ENCODE data around the gene GCDH. TPM values are rescaled to one million over a fixed set of nuclear protein-coding genes. Genes with fewer than 3 reads are reported as not detected.
A peak's percentile ranks its signal among the peaks of the same experiment; 100 is the strongest.

GCDH gene
- total RNA-seq, 2 donors from 2014 or later = 25.8 to 48.4 TPM

DNA sequence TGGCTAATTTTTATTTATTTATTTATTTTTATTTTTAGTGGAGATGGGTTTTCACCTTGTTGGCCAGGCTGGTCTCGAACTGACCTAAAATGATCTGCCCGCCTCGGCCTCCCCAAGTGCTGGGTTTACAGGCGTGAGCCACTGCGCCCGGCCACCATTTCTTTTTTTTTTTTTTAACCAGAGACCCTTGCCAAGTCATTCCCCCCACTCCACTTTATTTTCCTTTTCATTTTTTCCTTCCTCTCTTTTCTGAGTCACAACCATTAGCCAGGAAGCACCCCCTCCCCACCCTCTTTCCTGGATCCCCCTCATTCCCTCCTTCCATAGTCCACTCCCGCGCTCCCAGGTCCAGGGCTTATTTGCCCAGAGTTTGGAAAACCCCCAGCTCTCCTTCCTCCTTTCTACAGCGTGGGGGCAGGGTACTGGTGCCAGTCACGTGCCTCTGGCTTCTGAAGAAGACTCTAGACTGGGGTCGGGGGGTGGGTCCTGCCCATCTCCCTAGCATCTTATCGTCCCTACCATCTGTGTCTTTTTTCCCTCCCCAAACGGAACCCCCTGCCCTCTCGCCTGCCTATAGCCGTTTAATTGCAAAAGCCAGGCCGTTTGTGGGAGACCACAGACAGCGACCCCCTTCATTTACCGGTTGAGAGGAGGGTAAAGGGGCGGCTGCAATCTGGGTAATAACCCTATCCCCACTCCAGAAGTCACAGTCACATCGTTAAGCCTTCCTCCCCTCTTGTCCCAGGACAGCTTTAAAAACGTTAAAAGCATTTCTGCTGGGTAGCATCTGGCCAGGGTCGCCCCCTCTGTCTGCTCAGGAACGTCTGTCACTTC is 46.4 kb downstream of the GCDH start:
- Mint-ChIP-seq H3K27me3 (no peaks in the 10 kb centered on the region), H3K4me1 (peaks cover 18% of the 10 kb centered on the region), H3K36me3 (ENCODE audit: low read depth) (peaks cover 58% of the 10 kb centered on the region), H3K27ac (peak overlapping the region; percentile 95), H3K4me3 (peak overlapping the region; percentile 97), H3K9me3 (no peaks in the 10 kb centered on the region)
- ATAC-seq (replicated peaks) = no peak

DNA sequence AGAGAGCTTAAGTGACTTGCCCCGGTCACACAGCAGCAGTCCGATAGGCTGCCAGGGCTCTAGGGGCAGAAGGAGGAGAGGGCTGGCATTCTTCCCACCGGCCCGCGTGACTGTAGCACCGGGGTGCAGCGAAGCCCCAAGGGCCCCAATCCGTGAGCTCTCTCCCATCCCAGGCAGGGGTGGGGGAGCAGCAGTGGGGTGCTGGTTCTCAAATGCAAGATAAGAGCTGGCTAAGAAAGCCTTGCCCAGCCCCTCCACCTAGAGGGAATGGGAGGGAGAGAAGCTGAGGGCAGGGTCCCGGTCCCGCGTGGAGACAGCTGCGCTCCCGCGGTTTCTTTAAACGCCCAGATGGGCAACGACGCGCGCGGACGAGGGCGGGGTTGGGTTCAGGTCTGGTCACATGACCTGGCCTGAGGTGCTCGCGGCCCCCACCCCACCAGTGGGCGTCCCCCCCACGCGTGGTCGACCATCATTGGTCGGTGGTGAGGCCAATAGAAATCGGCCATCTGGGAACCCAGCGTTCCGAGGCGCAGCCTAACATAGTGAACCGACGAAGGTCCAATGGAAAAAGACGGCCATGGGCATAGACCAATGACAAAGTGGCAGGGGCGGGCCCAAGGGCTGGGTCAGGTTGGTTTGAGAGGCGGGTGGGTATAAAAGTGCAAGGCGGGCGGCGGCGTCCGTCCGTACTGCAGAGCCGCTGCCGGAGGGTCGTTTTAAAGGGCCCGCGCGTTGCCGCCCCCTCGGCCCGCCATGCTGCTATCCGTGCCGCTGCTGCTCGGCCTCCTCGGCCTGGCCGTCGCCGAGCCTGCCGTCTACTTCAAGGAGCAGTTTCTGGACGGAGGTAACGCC is 47.2 kb downstream of the GCDH start, which contains the start of gene CALR:
Gene CALR (plus strand): TSS at position 683 of the 852 bp plus-strand sequence. CDS start 71 bp downstream, at position 754.
- Mint-ChIP-seq H3K9me3 (no peaks in the 10 kb centered on the region), H3K27ac (peak within 1 kb of the TSS; percentile 95), H3K36me3 (ENCODE audit: low read depth) (peaks cover 58% of the 10 kb centered on the region), H3K27me3 (no peaks in the 10 kb centered on the region), H3K4me3 (peak within 1 kb of the TSS; percentile 97), H3K4me1 (peaks cover 9% of the 10 kb centered on the region)
- ATAC-seq (replicated peaks) = peak; percentile 93

DNA sequence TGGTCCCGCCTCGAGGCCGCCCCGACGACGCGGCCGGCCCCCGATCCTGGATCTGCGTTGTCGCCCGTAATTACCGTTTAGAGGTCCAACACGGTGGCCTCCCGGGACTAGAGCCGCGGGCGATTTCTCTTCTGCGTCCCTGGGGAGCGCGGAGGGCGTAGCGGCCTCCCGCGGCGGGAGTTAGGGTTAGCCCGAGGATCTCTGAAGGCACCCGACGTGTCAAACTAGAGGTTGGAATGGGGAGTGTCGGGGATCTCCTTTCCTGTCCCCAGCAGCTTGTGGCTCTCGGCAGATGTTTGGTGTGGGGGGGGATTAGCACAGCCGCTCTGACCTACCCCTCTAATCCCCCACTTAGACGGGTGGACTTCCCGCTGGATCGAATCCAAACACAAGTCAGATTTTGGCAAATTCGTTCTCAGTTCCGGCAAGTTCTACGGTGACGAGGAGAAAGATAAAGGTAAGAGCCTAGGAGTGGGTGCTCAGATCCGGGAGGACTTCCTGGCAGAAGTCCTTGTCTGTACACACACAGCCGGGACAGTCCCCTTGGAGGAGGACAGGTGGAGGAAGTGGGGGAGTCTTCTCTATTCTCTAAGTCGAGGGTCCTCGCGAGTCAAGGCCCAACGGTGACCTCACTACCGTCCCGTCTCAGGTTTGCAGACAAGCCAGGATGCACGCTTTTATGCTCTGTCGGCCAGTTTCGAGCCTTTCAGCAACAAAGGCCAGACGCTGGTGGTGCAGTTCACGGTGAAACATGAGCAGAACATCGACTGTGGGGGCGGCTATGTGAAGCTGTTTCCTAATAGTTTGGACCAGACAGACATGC is 48.0 kb downstream of the GCDH start:
- Mint-ChIP-seq H3K9me3 (no peaks in the 10 kb centered on the region), H3K27me3 (no peaks in the 10 kb centered on the region), H3K27ac (peak overlapping the region; percentile 95), H3K4me1 (peaks cover 1% of the 10 kb centered on the region), H3K4me3 (peak overlapping the region; percentile 97), H3K36me3 (ENCODE audit: low read depth) (peaks cover 60% of the 10 kb centered on the region)
- ATAC-seq (replicated peaks) = peak; percentile 12

DNA sequence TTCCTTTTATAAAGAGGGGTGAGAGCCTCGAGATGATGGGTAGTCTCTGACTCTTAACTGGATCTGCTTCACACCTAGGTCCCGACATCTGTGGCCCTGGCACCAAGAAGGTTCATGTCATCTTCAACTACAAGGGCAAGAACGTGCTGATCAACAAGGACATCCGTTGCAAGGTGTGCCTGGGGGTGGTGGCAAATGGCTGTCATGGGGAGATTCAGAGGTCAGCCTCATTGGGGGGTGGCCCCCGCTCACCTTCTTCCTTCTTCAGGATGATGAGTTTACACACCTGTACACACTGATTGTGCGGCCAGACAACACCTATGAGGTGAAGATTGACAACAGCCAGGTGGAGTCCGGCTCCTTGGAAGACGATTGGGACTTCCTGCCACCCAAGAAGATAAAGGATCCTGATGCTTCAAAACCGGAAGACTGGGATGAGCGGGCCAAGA is 49.0 kb downstream of the GCDH start:
- Mint-ChIP-seq H3K36me3 (ENCODE audit: low read depth) (peaks cover 70% of the 10 kb centered on the region), H3K4me1 (peaks cover 6% of the 10 kb centered on the region), H3K4me3 (peak overlapping the region; percentile 97), H3K9me3 (no peaks in the 10 kb centered on the region), H3K27me3 (no peaks in the 10 kb centered on the region), H3K27ac (peak overlapping the region; percentile 95)
- ATAC-seq (replicated peaks) = no peak

DNA sequence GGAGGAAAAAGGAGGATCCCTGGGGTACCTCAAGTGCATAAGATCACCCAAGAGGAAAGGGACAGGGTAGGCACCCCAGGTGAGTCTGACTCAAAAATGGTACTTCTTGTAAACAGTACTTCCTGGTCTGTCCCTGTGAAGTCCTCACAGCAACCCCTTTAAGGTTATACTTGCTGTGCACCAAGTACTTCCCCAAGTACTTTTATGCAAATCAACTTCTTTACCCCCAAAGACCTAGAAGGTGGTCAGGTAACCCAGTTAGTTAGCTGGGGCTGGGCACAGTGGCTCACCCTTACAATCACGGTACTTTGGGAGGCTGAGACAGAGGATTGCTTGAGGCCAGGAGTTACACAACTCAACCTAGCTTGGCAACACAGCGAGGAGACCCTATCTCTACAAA is 49.9 kb downstream of the GCDH start:
- Mint-ChIP-seq H3K4me1 (peaks cover 8% of the 10 kb centered on the region), H3K27me3 (no peaks in the 10 kb centered on the region), H3K36me3 (ENCODE audit: low read depth) (peaks cover 79% of the 10 kb centered on the region), H3K9me3 (no peaks in the 10 kb centered on the region), H3K4me3 (peak overlapping the region; percentile 97), H3K27ac (peak overlapping the region; percentile 95)
- ATAC-seq (replicated peaks) = no peak

DNA sequence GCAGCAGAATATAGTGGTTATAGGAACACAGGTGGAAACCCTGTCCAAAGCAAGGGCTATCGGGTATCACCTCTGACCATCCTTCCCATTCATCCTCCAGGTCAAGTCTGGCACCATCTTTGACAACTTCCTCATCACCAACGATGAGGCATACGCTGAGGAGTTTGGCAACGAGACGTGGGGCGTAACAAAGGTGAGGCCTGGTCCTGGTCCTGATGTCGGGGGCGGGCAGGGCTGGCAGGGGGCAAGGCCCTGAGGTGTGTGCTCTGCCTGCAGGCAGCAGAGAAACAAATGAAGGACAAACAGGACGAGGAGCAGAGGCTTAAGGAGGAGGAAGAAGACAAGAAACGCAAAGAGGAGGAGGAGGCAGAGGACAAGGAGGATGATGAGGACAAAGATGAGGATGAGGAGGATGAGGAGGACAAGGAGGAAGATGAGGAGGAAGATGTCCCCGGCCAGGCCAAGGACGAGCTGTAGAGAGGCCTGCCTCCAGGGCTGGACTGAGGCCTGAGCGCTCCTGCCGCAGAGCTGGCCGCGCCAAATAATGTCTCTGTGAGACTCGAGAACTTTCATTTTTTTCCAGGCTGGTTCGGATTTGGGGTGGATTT is 52.6 kb downstream of the GCDH start:
- H3K4me3 Mint-ChIP-seq = peak overlapping the region; percentile 97
- H3K9me3 Mint-ChIP-seq = no peaks in the 10 kb centered on the region
- peaks cover 8% of the 10 kb centered on the region for H3K4me1 Mint-ChIP-seq
- ATAC-seq (replicated peaks) = no peak
- H3K27ac Mint-ChIP-seq = peak overlapping the region; percentile 2
- no peaks in the 10 kb centered on the region for H3K27me3 Mint-ChIP-seq
- peaks cover 100% of the 10 kb centered on the region for H3K36me3 Mint-ChIP-seq (ENCODE audit: low read depth)

DNA sequence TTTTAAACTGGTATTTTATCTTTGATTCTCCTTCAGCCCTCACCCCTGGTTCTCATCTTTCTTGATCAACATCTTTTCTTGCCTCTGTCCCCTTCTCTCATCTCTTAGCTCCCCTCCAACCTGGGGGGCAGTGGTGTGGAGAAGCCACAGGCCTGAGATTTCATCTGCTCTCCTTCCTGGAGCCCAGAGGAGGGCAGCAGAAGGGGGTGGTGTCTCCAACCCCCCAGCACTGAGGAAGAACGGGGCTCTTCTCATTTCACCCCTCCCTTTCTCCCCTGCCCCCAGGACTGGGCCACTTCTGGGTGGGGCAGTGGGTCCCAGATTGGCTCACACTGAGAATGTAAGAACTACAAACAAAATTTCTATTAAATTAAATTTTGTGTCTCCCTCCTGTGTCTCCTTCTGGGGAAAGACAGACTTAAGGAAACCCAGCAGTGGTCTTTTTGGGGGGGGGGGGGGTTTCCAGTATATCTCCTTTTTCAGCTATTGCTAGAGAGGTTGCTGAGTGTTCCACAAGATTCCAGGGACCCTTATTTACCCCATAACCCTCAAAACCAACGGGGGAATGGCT is 53.2 kb downstream of the GCDH start:
- no peak for ATAC-seq (replicated peaks)
- H3K27me3 Mint-ChIP-seq = no peaks in the 10 kb centered on the region
- peak overlapping the region; percentile 97 for H3K4me3 Mint-ChIP-seq
- no peaks in the 10 kb centered on the region for H3K9me3 Mint-ChIP-seq
- peaks cover 100% of the 10 kb centered on the region for H3K36me3 Mint-ChIP-seq (ENCODE audit: low read depth)
- peaks cover 8% of the 10 kb centered on the region for H3K4me1 Mint-ChIP-seq
- peak overlapping the region; percentile 98 for H3K27ac Mint-ChIP-seq

DNA sequence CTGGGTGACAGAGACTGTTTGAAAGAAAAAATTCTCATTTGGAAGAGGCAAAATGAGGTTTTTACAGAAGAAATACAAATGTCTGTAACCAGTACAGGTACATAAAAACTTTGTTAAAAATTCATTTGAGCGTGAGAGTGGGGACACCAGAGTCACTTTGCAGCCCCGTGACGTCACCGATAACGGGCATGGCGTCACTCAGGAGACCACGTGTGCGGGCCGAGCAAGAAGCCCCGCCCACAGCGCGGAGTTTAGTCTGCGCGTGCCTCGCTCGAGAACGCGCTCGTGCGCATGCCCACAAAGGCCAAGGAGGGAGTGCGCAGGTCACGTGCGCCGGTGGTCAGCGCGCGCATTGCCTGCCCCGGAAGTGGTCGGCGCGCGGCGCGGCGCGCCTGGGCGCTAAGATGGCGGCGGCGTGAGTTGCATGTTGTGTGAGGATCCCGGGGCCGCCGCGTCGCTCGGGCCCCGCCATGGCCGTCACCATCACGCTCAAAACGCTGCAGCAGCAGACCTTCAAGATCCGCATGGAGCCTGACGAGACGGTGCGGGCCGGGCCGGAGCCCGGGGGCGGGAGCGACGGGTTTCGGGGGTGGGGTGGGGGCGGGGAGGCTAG is 54.6 kb downstream of the GCDH start, which contains the start of gene RAD23A:
Gene RAD23A (plus strand): TSS at position 384 of the 613 bp plus-strand sequence. CDS start 87 bp downstream, at position 471.
- ATAC-seq (replicated peaks) = peak; percentile 84
- Mint-ChIP-seq H3K4me1 (peaks cover 14% of the 10 kb centered on the region), H3K9me3 (no peaks in the 10 kb centered on the region), H3K4me3 (peak within 1 kb of the TSS; percentile 97), H3K36me3 (ENCODE audit: low read depth) (peaks cover 100% of the 10 kb centered on the region), H3K27me3 (no peaks in the 10 kb centered on the region), H3K27ac (peak within 1 kb of the TSS; percentile 98)

DNA sequence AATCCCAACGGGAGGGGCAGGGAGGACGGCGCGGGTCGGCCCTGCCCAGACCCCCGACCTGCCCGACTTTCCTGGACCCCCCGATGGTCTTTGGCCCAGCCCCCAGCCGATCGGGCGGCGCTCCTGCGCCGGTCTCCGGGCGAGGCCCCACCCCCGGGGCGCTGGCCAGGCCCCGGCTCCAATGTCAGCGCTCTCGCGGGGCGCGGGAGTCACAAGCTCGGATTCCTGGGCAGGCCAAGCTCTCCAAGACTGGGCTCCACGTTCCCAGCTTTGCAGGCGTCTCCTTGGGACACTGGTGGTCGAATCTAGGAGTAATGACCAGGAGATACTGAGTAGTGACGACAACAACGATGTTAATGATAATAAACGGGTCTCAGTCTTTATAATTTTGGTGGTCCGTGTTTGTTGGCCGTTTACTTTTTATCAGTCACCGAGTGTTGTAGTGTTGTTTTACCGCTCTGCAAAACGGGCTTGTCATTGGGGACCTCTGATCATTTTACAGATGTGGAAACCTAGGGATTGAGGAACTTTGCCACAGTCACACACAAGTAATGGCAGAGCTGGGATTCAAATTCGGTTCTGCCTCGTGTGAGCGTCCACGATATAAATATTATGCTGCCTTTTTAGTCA is 55.2 kb downstream of the GCDH start:
- Mint-ChIP-seq H3K27me3 (no peaks in the 10 kb centered on the region), H3K4me3 (peak overlapping the region; percentile 97), H3K9me3 (no peaks in the 10 kb centered on the region), H3K36me3 (ENCODE audit: low read depth) (peaks cover 100% of the 10 kb centered on the region), H3K27ac (peak overlapping the region; percentile 98), H3K4me1 (peaks cover 14% of the 10 kb centered on the region)
- peak; percentile 66 for ATAC-seq (replicated peaks)

DNA sequence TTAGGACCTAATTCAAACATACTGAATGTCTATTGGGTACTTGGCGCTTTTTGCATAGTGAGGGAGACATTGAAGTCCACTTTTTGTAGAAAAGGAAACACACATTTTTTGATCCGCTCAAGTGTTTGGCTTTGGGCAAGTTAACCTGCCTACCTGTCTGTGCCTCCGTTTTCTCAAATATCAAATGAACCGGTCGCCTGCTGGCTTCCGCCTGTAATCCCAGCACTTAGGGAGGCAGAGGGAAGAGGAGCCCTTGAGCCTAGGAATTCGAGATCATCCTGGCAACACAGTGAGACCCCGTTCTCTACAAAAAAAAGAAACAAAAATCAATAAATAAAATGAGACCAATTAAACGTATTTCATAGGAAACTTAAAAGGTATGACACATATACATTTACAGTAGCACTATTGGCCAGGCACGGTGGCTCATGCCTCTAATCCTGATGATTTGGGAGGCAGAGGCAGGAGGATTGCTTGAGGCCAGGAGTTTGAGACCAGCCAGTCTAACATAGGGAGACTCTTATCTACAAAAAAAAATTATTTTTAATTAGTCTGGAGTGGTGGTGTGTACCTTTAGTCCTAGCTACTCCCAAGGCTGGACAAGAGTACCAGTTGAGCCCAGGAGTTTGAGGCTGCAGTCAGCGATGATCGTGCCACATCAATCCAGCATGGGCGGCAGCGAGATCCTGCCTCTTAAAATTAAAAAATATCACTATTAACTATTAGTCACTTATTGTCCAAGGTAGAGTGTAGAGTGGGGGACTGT is 56.0 kb downstream of the GCDH start:
- H3K36me3 Mint-ChIP-seq (ENCODE audit: low read depth) = peaks cover 100% of the 10 kb centered on the region
- peaks cover 14% of the 10 kb centered on the region for H3K4me1 Mint-ChIP-seq
- H3K27me3 Mint-ChIP-seq = no peaks in the 10 kb centered on the region
- no peaks in the 10 kb centered on the region for H3K9me3 Mint-ChIP-seq
- H3K4me3 Mint-ChIP-seq = peak overlapping the region; percentile 97
- ATAC-seq (replicated peaks) = no peak
- peak overlapping the region; percentile 98 for H3K27ac Mint-ChIP-seq

DNA sequence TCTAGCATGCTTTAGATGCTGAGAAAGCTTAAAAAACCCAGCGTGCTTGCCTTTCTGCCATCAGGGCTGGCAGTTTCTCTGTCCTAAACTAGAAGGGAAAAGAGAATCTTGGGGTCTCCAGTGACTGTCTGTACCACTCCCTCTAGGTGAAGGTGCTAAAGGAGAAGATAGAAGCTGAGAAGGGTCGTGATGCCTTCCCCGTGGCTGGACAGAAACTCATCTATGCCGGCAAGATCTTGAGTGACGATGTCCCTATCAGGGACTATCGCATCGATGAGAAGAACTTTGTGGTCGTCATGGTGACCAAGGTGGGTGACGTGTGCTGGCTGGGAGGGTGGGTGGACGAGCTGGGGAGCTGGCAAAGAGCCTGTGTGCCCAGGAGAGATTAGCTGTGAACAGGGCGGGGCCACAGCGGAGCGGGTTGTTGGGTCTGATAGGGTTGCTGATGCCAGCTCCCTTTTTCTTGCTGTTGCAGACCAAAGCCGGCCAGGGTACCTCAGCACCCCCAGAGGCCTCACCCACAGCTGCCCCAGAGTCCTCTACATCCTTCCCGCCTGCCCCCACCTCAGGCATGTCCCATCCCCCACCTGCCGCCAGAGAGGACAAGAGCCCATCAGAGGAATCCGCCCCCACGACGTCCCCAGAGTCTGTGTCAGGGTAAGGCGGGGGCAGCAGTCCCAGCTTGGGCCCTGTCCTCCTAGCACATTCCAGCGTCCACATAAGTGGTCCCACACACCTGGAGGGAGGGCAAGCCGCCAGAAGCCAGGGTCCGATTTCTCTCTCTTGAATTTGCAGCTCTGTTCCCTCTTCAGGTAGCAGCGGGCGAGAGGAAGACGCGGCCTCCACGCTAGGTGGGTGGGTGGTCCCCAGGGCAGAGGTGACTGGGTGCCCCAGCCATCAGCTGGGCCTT is 57.0 kb downstream of the GCDH start:
- peaks cover 100% of the 10 kb centered on the region for H3K36me3 Mint-ChIP-seq (ENCODE audit: low read depth)
- peaks cover 14% of the 10 kb centered on the region for H3K4me1 Mint-ChIP-seq
- no peak overlapping the region for H3K27ac Mint-ChIP-seq
- peak overlapping the region; percentile 97 for H3K4me3 Mint-ChIP-seq
- H3K27me3 Mint-ChIP-seq = no peaks in the 10 kb centered on the region
- ATAC-seq (replicated peaks) = no peak
- H3K9me3 Mint-ChIP-seq = no peaks in the 10 kb centered on the region
